GM23338 (cell line): ENCODE data around the gene KCNIP3. TPM values are rescaled to one million over a fixed set of nuclear protein-coding genes. Genes with fewer than 3 reads are reported as not detected.

ENCODE experiments used
- ATAC-seq: fragments of 200-7000 bp; cut with Tn5 transposase; 3 replicates; pipeline ENCODE4 v1.9.1; 2020
- DNase-seq: peaks from one replicate; pipeline ENCODE4 v3.0.0-alpha.2; 2015; ENCODE audit warnings: low spot score
- H2AFZ ChIP-seq: fragments of 200-600 bp; sonication (generic); 2 replicates; pipeline ENCODE4 v1.8.0; 2016; ENCODE audit warnings: antibody characterized with exemption, mild to moderate bottlenecking, moderate library complexity
- H3F3A ChIP-seq: fragments of 200-600 bp; sonication (generic); replicated peaks from 2 replicates; pipeline ENCODE4 v1.8.0; 2017; ENCODE audit warnings: antibody characterized with exemption, mixed run types, low read depth
- H3K27ac ChIP-seq: fragments of 200-600 bp; sonication (generic); 2 replicates; pipeline ENCODE4 v1.6.1; 2016; ENCODE audit warnings: low read depth
- H3K27me3 ChIP-seq: fragments of 200-600 bp; sonication (generic); 2 replicates; pipeline ENCODE4 v1.8.0; 2016; ENCODE audit warnings: mild to moderate bottlenecking, mixed run types, moderate library complexity; ENCODE audit not compliant: insufficient read depth
- H3K36me3 ChIP-seq: fragments of 200-600 bp; sonication (generic); 2 replicates; pipeline ENCODE4 v1.8.0; 2016; ENCODE audit warnings: mild to moderate bottlenecking; ENCODE audit not compliant: insufficient read depth
- H3K4me1 ChIP-seq: fragments of 200-600 bp; sonication (generic); 2 replicates; pipeline ENCODE4 v1.8.0; 2016; ENCODE audit warnings: mild to moderate bottlenecking, moderate library complexity; ENCODE audit not compliant: insufficient read depth
- H3K4me2 ChIP-seq: fragments of 200-600 bp; sonication (generic); 2 replicates; pipeline ENCODE4 v1.7.1; 2017; ENCODE audit warnings: mixed run types
- H3K4me3 ChIP-seq: fragments of 200-600 bp; sonication (generic); 2 replicates; pipeline ENCODE4 v1.6.1; 2016; ENCODE audit warnings: mixed run types
- H3K79me2 ChIP-seq: fragments of 200-600 bp; sonication (generic); replicated peaks from 2 replicates; pipeline ENCODE4 v1.8.0; 2017; ENCODE audit warnings: mild to moderate bottlenecking; ENCODE audit not compliant: insufficient read depth
- H3K9me2 ChIP-seq: fragments of 200-600 bp; sonication (generic); 2 replicates; pipeline ENCODE4 v1.8.0; 2017; ENCODE audit not compliant: insufficient read depth
- H4K20me1 ChIP-seq: fragments of 200-600 bp; sonication (generic); replicated peaks from 2 replicates; pipeline ENCODE4 v1.8.0; 2017; ENCODE audit warnings: mild to moderate bottlenecking; ENCODE audit not compliant: insufficient read depth
- H3K27ac Mint-ChIP-seq: 2 replicates; pipeline ENCODE4 v1.8.0; 2020; ENCODE audit warnings: inconsistent platforms, mild to moderate bottlenecking, moderate library complexity, mixed read lengths
- H3K27me3 Mint-ChIP-seq: 3 replicates; pipeline ENCODE4 v1.8.0; 2022; ENCODE audit warnings: low read depth, mild to moderate bottlenecking, moderate library complexity, mixed read lengths, inconsistent platforms; ENCODE audit not compliant: insufficient read depth, poor library complexity
- H3K36me3 Mint-ChIP-seq: 3 replicates; pipeline ENCODE4 v1.8.0; 2021; ENCODE audit warnings: low read depth, mild to moderate bottlenecking, inconsistent platforms, moderate library complexity, mixed read lengths
- H3K4me1 Mint-ChIP-seq: 3 replicates; pipeline ENCODE4 v1.8.0; 2020; ENCODE audit warnings: mild to moderate bottlenecking, inconsistent platforms, mixed read lengths
- H3K4me3 Mint-ChIP-seq: 3 replicates; pipeline ENCODE4 v1.8.0; 2021; ENCODE audit warnings: moderate library complexity, mild to moderate bottlenecking, inconsistent platforms, mixed read lengths
- H3K9me3 Mint-ChIP-seq: 3 replicates; pipeline ENCODE4 v1.8.0; 2020; ENCODE audit warnings: moderate library complexity, mild to moderate bottlenecking, inconsistent platforms, mixed read lengths
- CREB1 ChIP-seq: fragments of 250-450 bp; sonication (Bioruptor Pico); IDR thresholded peaks from 2 replicates; pipeline ENCODE4 v1.5.0; 2020; ENCODE audit warnings: low read depth, mild to moderate bottlenecking, moderate library complexity
- CTCF ChIP-seq, 2 experiments: fragments of 200-600 bp in 1 of 2; sonication (generic) in 1 of 2; conservative IDR thresholded peaks; 2 replicates each; pipeline versions ENCODE4 v1.5.1 to v1.6.1; 2016 to 2017; ENCODE audit warnings: antibody characterized with exemption in 2 of 2, low read depth in 2 of 2, mild to moderate bottlenecking in 2 of 2, moderate library complexity in 1 of 2
- ETS1 ChIP-seq: IDR thresholded peaks from 2 replicates; pipeline ENCODE4 v1.6.1; 2016; ENCODE audit warnings: antibody characterized with exemption
- EZH2 ChIP-seq: fragments of 200-600 bp; sonication (generic); IDR thresholded peaks from one replicate; pipeline ENCODE4 v1.8.0; 2017; ENCODE audit warnings: antibody characterized with exemption, mild to moderate bottlenecking, low read depth; ENCODE audit not compliant: unreplicated experiment
- EZH2phosphoT487 ChIP-seq: fragments of 200-600 bp; sonication (generic); IDR thresholded peaks from one replicate; pipeline ENCODE4 v1.8.1; 2018; ENCODE audit warnings: antibody characterized with exemption; ENCODE audit not compliant: unreplicated experiment
- JUNB ChIP-seq: IDR thresholded peaks from one replicate; pipeline ENCODE4 v1.6.1; 2016; ENCODE audit warnings: antibody characterized with exemption; ENCODE audit not compliant: unreplicated experiment
- NANOG ChIP-seq: IDR thresholded peaks from 2 replicates; pipeline ENCODE4 v1.6.1; 2016; ENCODE audit warnings: antibody characterized with exemption, borderline replicate concordance
- POLR2AphosphoS5 ChIP-seq: IDR thresholded peaks from 2 replicates; pipeline ENCODE4 v1.6.1; 2016; ENCODE audit warnings: antibody characterized with exemption, low read depth
- REST ChIP-seq: IDR thresholded peaks from one replicate; pipeline ENCODE4 v1.6.1; 2018; ENCODE audit warnings: antibody characterized with exemption; ENCODE audit not compliant: unreplicated experiment
- STAT1 ChIP-seq: IDR thresholded peaks from one replicate; pipeline ENCODE4 v1.6.1; 2016; ENCODE audit warnings: antibody characterized with exemption; ENCODE audit not compliant: unreplicated experiment
- ZNF114 ChIP-seq: fragments of 250-450 bp; sonication (Bioruptor Pico); IDR thresholded peaks from 2 replicates; pipeline ENCODE4 v1.5.0; 2020; ENCODE audit warnings: mild to moderate bottlenecking, moderate library complexity
- ZNF331 ChIP-seq: fragments of 250-450 bp; sonication (Bioruptor Pico); IDR thresholded peaks from 2 replicates; pipeline ENCODE4 v1.5.0; 2020; ENCODE audit warnings: low read depth, mild to moderate bottlenecking, moderate library complexity
- ZNF462 ChIP-seq: fragments of 250-450 bp; sonication (Bioruptor Pico); IDR thresholded peaks from 2 replicates; pipeline ENCODE4 v1.5.0; 2020; ENCODE audit warnings: mild to moderate bottlenecking, moderate library complexity
- polyA plus RNA-seq: library from polyadenylated mRNA; unstranded; fragments of >200 nt; fragmentation: Nextera tagmentation; extraction: Ambion mirVana; gene quantifications from 2 replicates; pipeline ENCODE4 v1.2.1, GENCODE V29; 2016
- total RNA-seq: library from RNA; depleted of rRNA; stranded (reverse); fragments of >200 nt; shearing (Covaris generic); gene quantifications from 2 replicates; pipeline ENCODE4 v1.2.3, GENCODE V29; 2014

The KCNIP3 gene
- total and polyA plus RNA-seq, 2 experiments from 2014 or later: 0.32 to 0.83 TPM

GRCh38 chr2:95291222-95291621 lies 5.9 kb upstream of the KCNIP3 start:
- no peak for TF ChIP-seq CREB1 (CRISPR knock-in tag)
- no peak for TF ChIP-seq ETS1
- TF ChIP-seq ZNF331 (CRISPR knock-in tag): no peak
- TF ChIP-seq ZNF114 (CRISPR knock-in tag): no peak
- TF ChIP-seq JUNB: no peak
- TF ChIP-seq EZH2: no peak
- no peak for TF ChIP-seq ZNF462
- TF ChIP-seq REST: no peak
- TF ChIP-seq STAT1: no peak
- no peak for TF ChIP-seq EZH2phosphoT487
- no peak for TF ChIP-seq NANOG
- TF ChIP-seq POLR2AphosphoS5: no peak
- TF ChIP-seq CTCF (conservative IDR thresholded peaks at IDR 0.05; ENCODE audit: low read depth in 2 of 2): no peak

More at GRCh38 chr2:95291222-95291621, 5.9 kb upstream of the KCNIP3 start:
- H3K4me3 Mint-ChIP-seq: no peak overlapping the region
- Histone ChIP-seq H3K4me1 (no peaks in the 10 kb centered on the region), H3K36me3 (no peaks in the 10 kb centered on the region), H2AFZ (no peak overlapping the region), H3K27ac (no peak overlapping the region), H3F3A (no peaks in the 10 kb centered on the region), H3K4me2 (no peak overlapping the region), H3K4me3 (no peak overlapping the region), H3K79me2 (no peaks in the 10 kb centered on the region), H3K9me2 (no peaks in the 10 kb centered on the region), H3K27me3 (no peaks in the 10 kb centered on the region), H4K20me1 (no peaks in the 10 kb centered on the region)
- no peak for DNase-seq
- peaks cover 20% of the 10 kb centered on the region for H3K9me3 Mint-ChIP-seq
- H3K27me3 Mint-ChIP-seq: peaks cover 3% of the 10 kb centered on the region
- no peak for ATAC-seq
- H3K36me3 Mint-ChIP-seq: peaks cover 15% of the 10 kb centered on the region
- no peak overlapping the region for H3K27ac Mint-ChIP-seq
- H3K4me1 Mint-ChIP-seq: peaks cover 5% of the 10 kb centered on the region; the same call in 2 of the 3 replicates
